ENCODE measurements around the gene C1S.
"Not testable (repeated sequence)": the region's sequence is repeated elsewhere in the genome, so short reads cannot be mapped to it uniquely, and the experiment has no call there.

The C1S gene

GRCh38 chr12:7107181-7107580, 46.7 kb downstream of the C1S start:
- not testable (repeated sequence) for DNase-seq

GRCh38 chr12:7107636-7108002, 47.1 kb downstream of the C1S start:
- DNase-seq, result no peak

GRCh38 chr12:7108003-7108795, 47.7 kb downstream of the C1S start:
- peak; percentile 71 for DNase-seq

GRCh38 chr12:7108796-7109571, 48.5 kb downstream of the C1S start, which contains the start of gene C1RL:
TSS of gene C1RL (minus strand) at chr12:7109214. CDS start at chr12:7109180, 34 bp downstream.
- peak; percentile 82 for DNase-seq

- no peak for DNase-seq
These were observed 49.0 kb downstream of the C1S start for GRCh38 chr12:7109572-7109920.

- no peak for DNase-seq
These were observed 50.1 kb downstream of the C1S start for GRCh38 chr12:7110661-7111060.

- DNase-seq, result no peak
These were observed 51.5 kb downstream of the C1S start for GRCh38 chr12:7112041-7112440.

- peak; percentile 25 for DNase-seq
These were observed 52.9 kb downstream of the C1S start for GRCh38 chr12:7113389-7113871.

GRCh38 chr12:7114008-7114407, 53.5 kb downstream of the C1S start:
- DNase-seq, result peak; percentile 2

- DNase-seq, result peak; percentile 2
These were observed 54.3 kb downstream of the C1S start for GRCh38 chr12:7114851-7115250.

GRCh38 chr12:7116196-7116595, 55.7 kb downstream of the C1S start:
- DNase-seq, result no peak

GRCh38 chr12:7116916-7117315, 56.4 kb downstream of the C1S start:
- no peak for DNase-seq

GRCh38 chr12:7117670-7118069, 57.2 kb downstream of the C1S start:
- no peak for DNase-seq

GRCh38 chr12:7118881-7119280, 58.4 kb downstream of the C1S start:
- no peak for DNase-seq

- DNase-seq, result no peak
These were observed 59.6 kb downstream of the C1S start for GRCh38 chr12:7120166-7120565.

All from activated naive CD4-positive, alpha-beta T cell treated with anti-CD3 and anti-CD28 coated beads, Interleukin-2, amount 50 U/mL, for 16 hours (primary cell).